Kidney tubule cell (primary cell): ENCODE data around the gene UGT1A8.
"Not testable (repeated sequence)": the region's sequence is repeated elsewhere in the genome, so short reads cannot be mapped to it uniquely, and the experiment has no call there.

Source experiments
- DNase-seq: peaks from one replicate; pipeline ENCODE4 v3.0.0-alpha.2; 2018; ENCODE audit warnings: low spot score

UGT1A8 gene

DNA sequence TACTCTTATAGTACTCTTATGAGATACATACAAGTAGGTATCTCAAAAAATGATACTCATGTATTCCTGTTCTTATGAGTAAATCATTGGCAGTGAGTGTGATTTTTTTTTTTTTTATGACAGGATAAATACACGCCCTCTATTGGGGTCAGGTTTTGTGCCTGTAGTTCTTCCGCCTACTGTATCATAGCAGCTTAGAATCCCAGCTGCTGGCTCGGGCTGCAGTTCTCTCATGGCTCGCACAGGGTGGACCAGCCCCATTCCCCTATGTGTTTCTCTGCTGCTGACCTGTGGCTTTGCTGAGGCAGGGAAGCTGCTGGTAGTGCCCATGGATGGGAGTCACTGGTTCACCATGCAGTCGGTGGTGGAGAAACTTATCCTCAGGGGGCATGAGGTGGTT, at the start of gene UGT1A8:
TSS of gene UGT1A8 (plus strand) at position 158 of the 400 bp plus-strand sequence. CDS start at position 233, 75 bp downstream.
- not testable (repeated sequence) for DNase-seq

DNA sequence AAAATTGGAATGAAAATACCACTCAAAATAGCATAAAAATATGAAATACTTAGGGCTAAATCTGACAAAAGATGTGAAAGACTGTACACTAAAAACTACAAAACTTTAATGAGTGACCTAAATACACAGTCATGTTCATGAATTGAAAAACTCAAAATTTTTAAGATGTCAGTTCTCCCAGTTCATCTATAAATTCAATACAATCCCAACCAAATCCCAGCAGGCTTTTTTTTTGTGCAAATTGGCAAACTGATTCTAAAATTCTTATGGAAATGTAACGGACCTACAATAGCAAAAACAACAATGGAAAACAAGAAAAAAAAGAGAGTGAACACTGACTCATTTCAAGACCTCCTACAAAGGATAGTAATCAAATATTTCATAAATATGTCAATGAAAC, 46.4 kb upstream of the UGT1A8 start:
- DNase-seq = no peak

GRCh38 chr2:233571462-233571861, 46.0 kb upstream of the UGT1A8 start:
- DNase-seq = no peak

GRCh38 chr2:233572468-233572867, 45.0 kb upstream of the UGT1A8 start:
- DNase-seq = no peak

DNA sequence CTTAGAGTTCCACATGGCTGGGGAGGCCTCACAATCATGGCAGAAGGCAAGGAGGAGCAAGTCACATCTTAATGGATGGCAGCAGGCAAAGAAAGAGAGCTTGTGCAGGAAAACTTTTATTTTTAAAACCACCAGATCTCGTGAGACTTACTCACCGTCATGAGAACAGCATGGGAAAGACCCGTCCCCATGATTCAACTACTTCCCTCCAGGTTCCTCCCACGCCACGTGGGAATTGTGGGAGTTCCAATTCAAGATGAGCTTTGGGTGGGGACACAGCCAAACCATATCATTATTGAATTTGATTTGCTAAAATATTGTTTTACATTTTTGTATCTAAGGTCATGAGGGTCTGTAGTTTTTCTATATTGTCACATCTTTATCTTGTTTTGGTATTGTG, 40.1 kb upstream of the UGT1A8 start:
- DNase-seq = not testable (repeated sequence)

GRCh38 chr2:233583217-233583965, 34.0 kb upstream of the UGT1A8 start:
- not testable (repeated sequence) for DNase-seq

DNA sequence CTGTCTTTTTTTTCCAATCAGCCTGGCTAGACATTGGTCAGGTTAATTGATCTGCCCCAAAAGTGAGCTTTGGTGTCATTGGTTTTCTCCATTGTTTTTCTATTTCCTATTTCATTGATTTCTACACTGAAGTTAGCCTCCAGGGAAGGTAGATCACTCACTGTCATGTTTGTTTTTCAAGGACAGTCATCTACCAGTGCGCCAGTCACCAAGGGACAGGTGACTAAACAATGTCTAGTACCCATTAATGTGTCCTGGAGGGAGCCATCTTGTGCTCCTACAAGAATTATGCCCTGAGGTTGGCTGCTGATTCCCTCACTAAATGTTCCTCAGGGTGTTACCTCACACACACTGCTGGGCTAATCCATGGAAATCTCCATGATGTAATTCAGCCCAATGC, 33.2 kb upstream of the UGT1A8 start:
- no peak for DNase-seq

DNA sequence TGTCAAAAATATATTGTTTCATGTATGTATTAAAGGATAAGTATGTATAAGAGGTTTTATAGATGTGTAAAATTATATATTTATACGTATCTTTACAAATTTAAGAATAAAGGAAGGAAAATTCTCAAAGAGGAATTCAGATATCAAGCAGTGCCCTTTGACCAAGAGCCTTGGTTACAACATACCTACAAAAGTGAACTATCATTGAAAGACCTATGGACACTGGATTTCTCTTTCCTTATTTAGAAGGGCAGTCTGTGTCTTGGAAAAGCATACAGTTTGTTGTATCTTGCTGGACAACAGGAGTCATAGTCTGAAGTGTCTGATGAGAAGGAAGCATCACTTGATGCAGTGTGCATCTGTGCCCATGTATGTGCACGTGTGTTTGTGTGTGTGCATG, 29.0 kb upstream of the UGT1A8 start:
- no peak for DNase-seq

- not testable (repeated sequence) for DNase-seq
Measured at GRCh38 chr2:233592706-233593105, 24.7 kb upstream of the UGT1A8 start.

DNA sequence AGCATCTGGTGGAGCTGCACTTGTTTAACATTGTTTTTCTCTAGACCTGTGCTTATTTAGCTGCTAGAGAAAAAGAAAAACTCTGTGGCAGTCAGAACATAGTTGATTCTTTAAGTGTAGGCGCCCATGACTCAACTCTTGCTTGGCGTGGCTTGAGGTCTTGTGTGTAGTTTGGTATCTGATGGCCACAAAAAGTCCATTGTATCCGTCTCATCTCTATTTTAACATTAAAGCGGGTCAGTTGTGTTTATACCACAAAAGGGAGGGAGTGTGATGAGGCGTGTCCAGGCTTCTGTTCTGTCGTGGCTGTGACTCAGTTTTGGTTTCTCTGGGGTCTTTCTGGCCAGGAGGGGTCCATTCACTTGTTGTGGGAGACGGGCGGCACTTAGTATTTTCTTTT, 24.2 kb upstream of the UGT1A8 start:
- peak; percentile 19 for DNase-seq

GRCh38 chr2:233597522-233597921, 19.9 kb upstream of the UGT1A8 start:
- DNase-seq = no peak

GRCh38 chr2:233598952-233599351, 18.5 kb upstream of the UGT1A8 start:
- DNase-seq = no peak

DNA sequence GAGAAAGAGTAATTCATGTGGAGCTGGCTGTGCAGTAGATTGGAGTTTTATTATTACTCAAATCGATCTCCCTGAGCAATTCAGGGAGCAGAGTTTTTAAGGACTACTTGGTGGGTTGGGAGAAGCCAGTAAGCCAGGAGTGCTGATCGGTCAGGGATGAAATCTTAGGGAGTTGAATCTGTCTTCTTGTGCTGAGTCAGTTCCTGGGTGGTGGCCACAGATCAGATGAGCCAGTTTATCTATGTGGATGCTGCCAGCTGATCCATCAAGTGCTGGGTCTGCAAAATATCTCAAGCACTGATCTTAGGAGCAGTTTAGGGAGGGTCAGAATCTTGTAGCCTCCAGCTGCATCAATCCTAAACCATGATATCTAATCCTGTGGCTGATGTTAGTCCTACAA, 17.0 kb upstream of the UGT1A8 start:
- DNase-seq = peak; percentile 60

DNA sequence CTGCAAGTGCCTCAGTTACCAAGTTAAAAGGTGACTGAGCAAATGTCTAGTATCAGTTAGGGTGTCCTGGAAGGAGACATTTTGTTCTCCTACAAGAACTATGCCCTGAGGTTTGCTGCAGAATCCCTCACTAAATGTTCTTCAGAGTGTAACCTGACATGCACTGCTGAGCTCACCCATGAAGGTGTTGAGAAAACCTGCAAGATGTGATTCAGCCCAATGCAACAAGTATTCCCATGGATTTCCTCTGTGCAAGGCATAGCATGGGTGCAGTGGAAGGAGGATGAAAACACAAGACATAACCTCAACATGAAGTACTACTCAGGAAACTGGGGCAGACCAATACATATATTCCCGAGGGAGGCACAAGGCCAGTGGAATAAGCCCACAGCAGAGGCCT, 15.4 kb upstream of the UGT1A8 start:
- peak; percentile 45 for DNase-seq

DNA sequence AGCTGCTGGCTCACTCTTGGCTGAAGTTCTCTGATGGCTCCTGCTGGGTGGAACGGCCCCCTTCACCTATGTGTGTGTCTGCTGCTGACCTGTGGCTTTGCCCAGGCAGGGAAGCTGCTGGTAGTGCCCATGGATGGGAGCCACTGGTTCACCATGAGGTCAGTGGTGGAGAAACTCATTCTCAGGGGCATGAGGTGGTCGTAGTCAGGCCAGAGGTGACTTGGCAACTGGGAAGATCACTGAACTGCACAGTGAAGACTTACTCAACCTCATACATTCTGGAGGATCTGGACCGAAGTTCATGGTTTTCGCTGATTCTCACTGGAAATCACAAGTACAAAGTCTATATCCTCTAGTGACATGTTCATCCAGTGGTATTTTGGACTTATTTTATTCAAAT, 13.9 kb upstream of the UGT1A8 start:
- DNase-seq = peak; percentile 27

GRCh38 chr2:233604826-233605225, 12.6 kb upstream of the UGT1A8 start:
- DNase-seq = no peak

DNA sequence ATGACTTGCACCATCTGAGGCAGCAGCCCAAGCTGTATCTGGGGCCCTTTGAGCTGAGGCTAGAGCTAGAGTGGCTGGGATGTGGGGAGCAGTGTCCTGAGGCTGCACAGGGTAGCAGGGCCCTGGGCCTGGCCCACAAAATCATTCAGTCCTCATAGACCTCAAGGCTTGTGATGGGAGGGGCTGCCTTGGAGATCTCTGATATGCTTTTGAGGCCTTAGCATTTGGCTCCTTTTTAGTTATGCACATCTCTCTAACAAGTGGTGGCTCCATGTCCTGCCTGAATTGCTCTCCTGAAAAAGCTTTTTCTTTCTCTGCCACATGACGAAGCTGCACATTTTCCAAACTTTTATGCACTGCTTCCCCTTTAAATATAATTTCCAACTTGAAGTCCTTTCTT, 11.8 kb upstream of the UGT1A8 start:
- no peak for DNase-seq

DNA sequence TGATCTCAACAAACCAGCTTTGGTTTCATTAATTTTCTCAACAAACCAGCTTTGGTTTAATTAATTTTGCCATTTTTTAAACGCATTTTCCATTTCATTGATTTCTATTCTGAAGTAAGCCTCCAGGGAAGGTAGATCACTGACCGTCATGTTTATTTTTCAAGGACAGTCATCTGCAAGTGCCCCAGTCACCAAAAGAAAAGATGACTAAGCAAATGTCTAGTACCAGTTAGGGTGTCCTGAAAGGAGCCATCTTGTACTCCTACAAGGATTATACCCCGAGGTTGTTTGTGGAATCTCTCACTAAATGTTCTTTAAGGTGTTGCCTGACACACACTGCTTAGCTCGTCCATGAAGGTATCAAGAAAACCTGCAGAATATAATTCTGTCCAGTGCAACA, 6.1 kb upstream of the UGT1A8 start:
- no peak for DNase-seq

DNA sequence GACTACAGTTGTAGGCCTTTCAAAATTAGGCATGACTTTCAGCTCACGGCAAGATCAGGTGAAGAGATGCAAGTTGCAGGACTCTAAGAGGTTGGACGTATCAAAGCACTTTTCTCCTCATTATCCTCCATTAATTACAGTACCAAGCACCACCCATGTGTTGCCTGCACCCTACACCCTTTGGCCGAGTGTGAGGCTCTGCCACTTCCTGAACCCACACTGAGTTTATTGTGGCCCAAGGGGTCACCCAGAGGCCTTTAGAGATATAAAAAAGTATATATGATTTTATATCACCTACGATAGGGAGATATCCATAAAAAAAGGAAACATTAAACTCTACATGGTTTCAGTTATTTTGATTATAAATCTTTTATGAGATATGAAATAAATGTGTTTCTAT, 2.8 kb downstream of the UGT1A8 start:
- DNase-seq = no peak

DNA sequence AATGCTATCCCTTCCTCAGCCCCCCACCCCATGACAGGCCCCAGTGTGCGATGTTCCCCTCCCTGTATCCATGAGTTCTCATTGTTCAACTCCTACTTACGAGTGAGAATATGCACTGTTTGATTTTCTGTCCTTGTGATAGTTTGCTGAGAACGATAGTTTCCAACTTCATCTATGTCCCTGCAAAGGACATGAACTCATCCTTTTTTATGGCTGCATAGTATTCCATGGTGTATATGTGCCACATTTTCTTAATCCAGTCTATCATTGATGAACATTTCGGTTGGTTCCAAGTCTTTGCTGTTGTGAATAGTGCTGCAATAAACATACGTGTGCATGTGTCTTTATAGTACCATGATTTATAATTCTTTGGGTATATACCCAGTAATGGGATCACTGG, 4.4 kb downstream of the UGT1A8 start:
- not testable (repeated sequence) for DNase-seq

GRCh38 chr2:233627331-233628025, 10.0 kb downstream of the UGT1A8 start:
- no peak for DNase-seq

DNA sequence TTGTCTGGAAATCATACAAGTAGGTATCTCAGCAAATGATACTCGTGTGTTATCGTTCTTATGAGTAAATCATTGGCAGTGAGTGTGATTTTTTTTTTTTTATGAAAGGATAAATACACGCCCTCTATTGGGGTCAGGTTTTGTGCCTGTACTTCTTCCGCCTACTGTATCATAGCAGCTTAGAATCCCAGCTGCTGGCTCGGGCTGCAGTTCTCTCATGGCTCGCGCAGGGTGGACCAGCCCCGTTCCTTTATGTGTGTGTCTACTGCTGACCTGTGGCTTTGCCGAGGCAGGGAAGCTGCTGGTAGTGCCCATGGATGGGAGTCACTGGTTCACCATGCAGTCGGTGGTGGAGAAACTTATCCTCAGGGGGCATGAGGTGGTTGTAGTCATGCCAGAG, 18.9 kb downstream of the UGT1A8 start, which contains the start of gene UGT1A10:
TSS of gene UGT1A10 (plus strand) at position 143 of the 400 bp plus-strand sequence. CDS start at position 218, 75 bp downstream.
- not testable (repeated sequence) for DNase-seq

- no peak for DNase-seq
Measured at GRCh38 chr2:233638836-233639235, 21.4 kb downstream of the UGT1A8 start.
